ENCODE data around the gene SF3B4. TPM values are rescaled to one million over a fixed set of nuclear protein-coding genes. Genes with fewer than 3 reads are reported as not detected.

Gene SF3B4
- total RNA-seq, 2 donors from 2014 or later = 5.7 to 12.3 TPM

GRCh38 chr1:149916193-149916897, 11.3 kb downstream of the SF3B4 start:
- peaks cover 0 to 15% of the 10 kb centered on the region in 2 donors for H3K4me1 ChIP-seq
- peak overlapping the region in 1 of 2 donors; percentile 56 for H3K4me3 ChIP-seq

GRCh38 chr1:149915429-149916192, 12.0 kb downstream of the SF3B4 start:
- Histone ChIP-seq H3K4me1 (peaks cover 0 to 15% of the 10 kb centered on the region in 2 donors), H3K27me3 (no peaks in the 10 kb centered on the region), H3K9me3 (no peaks in the 10 kb centered on the region), H3K4me3 (no peak overlapping the region), H3K36me3 (no peaks in the 10 kb centered on the region), H3K27ac (no peak overlapping the region)
- no peak for DNase-seq (ENCODE audit: low spot score)
- no peak for TF ChIP-seq CTCF (IDR thresholded peaks at IDR 0.05)

More at GRCh38 chr1:149916193-149916897, 11.3 kb downstream of the SF3B4 start:
- no peak overlapping the region for H3K27ac ChIP-seq
- H3K9me3 ChIP-seq = no peaks in the 10 kb centered on the region
- DNase-seq (ENCODE audit: low spot score) = no peak
- no peak for TF ChIP-seq CTCF (IDR thresholded peaks at IDR 0.05)
- no peaks in the 10 kb centered on the region for H3K36me3 ChIP-seq
- no peaks in the 10 kb centered on the region for H3K27me3 ChIP-seq

DNA sequence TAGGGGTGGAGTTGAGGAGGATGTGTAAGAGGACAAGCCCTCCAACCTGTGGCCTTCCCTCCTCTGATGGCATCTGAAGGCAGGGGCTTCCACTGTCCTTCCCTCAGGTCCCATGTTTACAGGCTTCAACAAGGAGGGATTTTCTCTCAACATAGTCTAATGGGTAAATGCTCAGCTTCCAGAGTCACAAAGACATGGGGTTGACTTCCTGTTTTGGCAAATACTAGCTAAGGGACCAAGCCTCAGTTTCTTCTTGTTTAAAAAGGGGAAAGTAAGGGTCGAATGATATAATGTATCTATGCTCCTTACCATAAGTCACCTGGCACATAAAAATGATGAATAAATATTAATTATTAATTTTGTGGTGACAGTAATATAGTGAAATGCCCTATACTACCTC, 13.1 kb downstream of the SF3B4 start:
- Histone ChIP-seq H3K27ac (no peak overlapping the region), H3K27me3 (no peaks in the 10 kb centered on the region), H3K36me3 (no peaks in the 10 kb centered on the region), H3K4me1 (peaks cover 0 to 15% of the 10 kb centered on the region in 2 donors), H3K4me3 (no peak overlapping the region), H3K9me3 (no peaks in the 10 kb centered on the region)
- no peak for DNase-seq (ENCODE audit: low spot score)
- TF ChIP-seq CTCF (IDR thresholded peaks at IDR 0.05) = no peak

DNA sequence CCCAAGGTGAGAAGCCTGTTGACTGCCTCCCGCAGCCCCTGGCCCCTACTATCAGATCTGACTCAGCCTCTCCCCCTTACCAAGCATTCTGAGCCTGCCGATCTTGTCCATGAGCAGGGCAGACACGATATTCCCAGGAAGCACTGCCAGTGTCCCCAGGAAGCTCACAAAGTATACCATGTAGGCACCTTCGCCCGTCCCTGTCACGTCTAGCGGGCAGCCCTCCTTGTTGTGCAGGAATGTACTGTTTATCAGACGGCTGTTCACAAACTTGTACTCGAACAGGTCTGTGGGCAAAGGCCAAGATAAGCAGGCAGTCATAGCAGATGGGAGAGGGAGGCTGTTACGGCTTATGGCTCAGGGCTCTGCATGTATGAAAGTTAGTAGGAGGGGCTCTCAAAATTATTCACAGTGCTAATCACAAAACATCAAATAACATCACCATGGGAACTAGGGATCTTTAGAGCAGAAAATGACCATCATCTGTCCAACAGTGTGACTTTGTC, 21.0 kb downstream of the SF3B4 start:
- no peak overlapping the region for H3K27ac ChIP-seq
- TF ChIP-seq CTCF (IDR thresholded peaks at IDR 0.05) = no peak
- no peaks in the 10 kb centered on the region for H3K36me3 ChIP-seq
- no peaks in the 10 kb centered on the region for H3K9me3 ChIP-seq
- H3K4me1 ChIP-seq = no peaks in the 10 kb centered on the region
- no peak overlapping the region for H3K4me3 ChIP-seq
- H3K27me3 ChIP-seq = no peaks in the 10 kb centered on the region
- no peak for DNase-seq (ENCODE audit: low spot score)

- H3K27ac ChIP-seq = no peak overlapping the region
- no peaks in the 10 kb centered on the region for H3K27me3 ChIP-seq
- DNase-seq (ENCODE audit: low spot score) = no peak
- TF ChIP-seq CTCF (IDR thresholded peaks at IDR 0.05) = no peak
- H3K4me3 ChIP-seq = no peak overlapping the region
- H3K36me3 ChIP-seq = no peaks in the 10 kb centered on the region
- peaks cover 0 to 8% of the 10 kb centered on the region in 2 donors for H3K4me1 ChIP-seq
- no peaks in the 10 kb centered on the region for H3K9me3 ChIP-seq
These were observed 23.6 kb downstream of the SF3B4 start for GRCh38 chr1:149903836-149904491.
